Right atrium auricular region (tissue), 2 donors: Measurements from ENCODE around the gene HLA-DOB. TPM values are rescaled to one million over a fixed set of nuclear protein-coding genes. Genes with fewer than 3 reads are reported as not detected.
A peak's percentile ranks its signal among the peaks of the same experiment; 100 is the strongest.

Experiments used
- DNase-seq: peaks from one replicate; pipeline ENCODE4 v3.0.0-alpha.2; 2019; ENCODE audit warnings: low spot score
- H3K27ac ChIP-seq, 2 donors: fragments of 200-600 bp; sonication (generic); 1 replicate in 1 of 2; 2 replicates in 1 of 2; pipeline ENCODE4 v1.5.1; 2016 to 2019
- H3K27me3 ChIP-seq, 2 donors: fragments of 200-600 bp; sonication (generic); one replicate each; pipeline versions ENCODE4 v1.5.1 to v1.6.0; 2017 to 2019
- H3K36me3 ChIP-seq: fragments of 200-600 bp; sonication (generic); one replicate; pipeline ENCODE4 v1.5.1; 2016
- H3K4me1 ChIP-seq, 2 donors: fragments of 200-600 bp; sonication (generic); one replicate each; pipeline versions ENCODE4 v1.5.1 to v1.6.0; 2017 to 2019
- H3K4me3 ChIP-seq, 2 donors: fragments of 200-600 bp; sonication (generic); 1 replicate in 1 of 2; 2 replicates in 1 of 2; pipeline ENCODE4 v1.5.1; 2017 to 2019; ENCODE audit warnings: mild to moderate bottlenecking in 1 of 2, moderate library complexity in 1 of 2
- H3K9me3 ChIP-seq, 2 donors: fragments of 200-600 bp; sonication (generic); one replicate each; pipeline ENCODE4 v1.5.1; 2019
- total RNA-seq, 2 donors: library from RNA; depleted of rRNA; stranded (reverse); fragments of >200 nt; gene quantifications; one replicate each; pipeline ENCODE4 v1.1.0, GENCODE V29; 2016
- TF ChIP-seq, protein P1 (sequence below), 2 donors: fragments of 200-600 bp; sonication (generic); IDR thresholded peaks; one replicate each; pipeline ENCODE4 v1.5.1; 2019; ENCODE audit warnings: antibody characterized with exemption in 2 of 2

The HLA-DOB gene
- total RNA-seq, 2 donors from 2014 or later: not detected

DNA sequence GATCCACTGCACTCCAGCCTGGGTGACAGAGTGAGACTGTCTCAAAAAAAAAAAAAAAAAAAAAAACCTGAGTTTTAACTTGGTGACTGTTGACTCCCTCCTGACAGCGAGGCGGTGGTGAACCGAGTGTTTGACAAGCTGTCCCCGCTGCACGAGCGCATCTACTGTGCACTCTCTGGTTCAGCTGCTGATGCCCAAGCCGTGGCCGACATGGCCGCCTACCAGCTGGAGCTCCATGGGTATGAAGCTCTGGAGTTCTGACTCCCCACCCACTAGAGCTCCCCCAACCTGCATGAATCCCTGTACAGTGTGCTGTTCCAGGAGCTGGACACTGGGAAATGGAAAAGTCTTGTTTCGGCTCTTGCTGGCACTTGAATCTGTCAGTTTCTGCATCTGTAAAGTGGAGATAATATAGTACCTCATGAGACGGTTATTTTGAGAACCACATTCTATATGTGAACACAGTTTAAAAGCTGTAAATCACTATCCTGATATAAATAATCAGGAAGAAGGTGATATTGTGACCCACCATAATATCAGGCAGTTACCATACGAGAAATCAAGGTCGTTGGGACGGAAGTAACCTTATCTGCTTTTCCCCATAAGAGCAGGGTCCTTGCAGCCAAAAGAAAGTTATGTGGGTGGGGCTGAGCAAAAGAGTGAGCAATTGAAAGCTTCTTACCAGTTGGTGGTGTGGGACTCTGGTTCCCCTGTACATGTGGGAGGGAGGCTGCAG lies 40.5 kb upstream of the HLA-DOB start:
- peaks cover 0 to 18% of the 10 kb centered on the region in 2 donors for H3K4me1 ChIP-seq
- no peak for DNase-seq
- H3K9me3 ChIP-seq: no peaks in the 10 kb centered on the region
- H3K4me3 ChIP-seq: no peak overlapping the region
- H3K27ac ChIP-seq: no peak overlapping the region
- peaks cover 14% of the 10 kb centered on the region for H3K36me3 ChIP-seq
- TF ChIP-seq, protein P1, sequence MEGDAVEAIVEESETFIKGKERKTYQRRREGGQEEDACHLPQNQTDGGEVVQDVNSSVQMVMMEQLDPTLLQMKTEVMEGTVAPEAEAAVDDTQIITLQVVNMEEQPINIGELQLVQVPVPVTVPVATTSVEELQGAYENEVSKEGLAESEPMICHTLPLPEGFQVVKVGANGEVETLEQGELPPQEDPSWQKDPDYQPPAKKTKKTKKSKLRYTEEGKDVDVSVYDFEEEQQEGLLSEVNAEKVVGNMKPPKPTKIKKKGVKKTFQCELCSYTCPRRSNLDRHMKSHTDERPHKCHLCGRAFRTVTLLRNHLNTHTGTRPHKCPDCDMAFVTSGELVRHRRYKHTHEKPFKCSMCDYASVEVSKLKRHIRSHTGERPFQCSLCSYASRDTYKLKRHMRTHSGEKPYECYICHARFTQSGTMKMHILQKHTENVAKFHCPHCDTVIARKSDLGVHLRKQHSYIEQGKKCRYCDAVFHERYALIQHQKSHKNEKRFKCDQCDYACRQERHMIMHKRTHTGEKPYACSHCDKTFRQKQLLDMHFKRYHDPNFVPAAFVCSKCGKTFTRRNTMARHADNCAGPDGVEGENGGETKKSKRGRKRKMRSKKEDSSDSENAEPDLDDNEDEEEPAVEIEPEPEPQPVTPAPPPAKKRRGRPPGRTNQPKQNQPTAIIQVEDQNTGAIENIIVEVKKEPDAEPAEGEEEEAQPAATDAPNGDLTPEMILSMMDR (IDR thresholded peaks at IDR 0.05): no peak
- H3K27me3 ChIP-seq: no peaks in the 10 kb centered on the region

DNA sequence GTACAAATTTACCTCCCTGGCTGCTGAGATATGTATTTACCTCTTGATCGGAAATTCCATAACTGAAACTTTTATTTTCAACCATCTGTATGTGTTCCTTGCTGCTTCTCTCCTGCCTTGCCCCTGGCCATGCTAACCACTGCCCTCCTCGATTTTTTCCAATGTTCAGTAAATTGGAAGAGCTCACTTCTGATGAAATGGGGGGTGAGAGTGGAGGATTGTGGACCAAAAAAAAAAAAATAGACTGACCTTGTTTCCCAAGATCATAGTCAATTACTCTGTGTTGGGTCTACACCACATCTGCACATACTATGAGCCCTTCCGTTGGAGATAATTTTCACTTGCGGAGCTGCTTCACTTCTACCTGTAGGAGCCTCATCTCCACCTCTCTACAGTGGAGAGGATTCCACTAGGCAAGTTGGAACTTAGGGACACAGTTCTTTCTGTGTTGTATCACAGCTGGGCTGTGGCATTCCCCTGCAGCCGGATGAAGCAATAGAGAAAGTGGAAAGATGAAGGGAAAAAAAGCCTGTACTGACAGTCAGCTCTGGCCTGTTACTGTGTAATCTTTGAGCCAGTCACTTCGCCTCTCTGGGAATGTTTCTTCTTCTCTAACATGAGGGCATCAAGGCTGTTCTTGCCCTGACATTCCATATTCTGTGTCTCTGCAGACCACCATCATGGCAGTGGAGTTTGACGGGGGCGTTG lies 38.8 kb upstream of the HLA-DOB start:
- Histone ChIP-seq H3K4me1 (peaks cover 0 to 32% of the 10 kb centered on the region in 2 donors), H3K36me3 (peaks cover 23% of the 10 kb centered on the region), H3K9me3 (no peaks in the 10 kb centered on the region), H3K27ac (no peak overlapping the region), H3K4me3 (no peak overlapping the region), H3K27me3 (no peaks in the 10 kb centered on the region)
- no peak for DNase-seq
- TF ChIP-seq, protein P1 (IDR thresholded peaks at IDR 0.05): no peak

DNA sequence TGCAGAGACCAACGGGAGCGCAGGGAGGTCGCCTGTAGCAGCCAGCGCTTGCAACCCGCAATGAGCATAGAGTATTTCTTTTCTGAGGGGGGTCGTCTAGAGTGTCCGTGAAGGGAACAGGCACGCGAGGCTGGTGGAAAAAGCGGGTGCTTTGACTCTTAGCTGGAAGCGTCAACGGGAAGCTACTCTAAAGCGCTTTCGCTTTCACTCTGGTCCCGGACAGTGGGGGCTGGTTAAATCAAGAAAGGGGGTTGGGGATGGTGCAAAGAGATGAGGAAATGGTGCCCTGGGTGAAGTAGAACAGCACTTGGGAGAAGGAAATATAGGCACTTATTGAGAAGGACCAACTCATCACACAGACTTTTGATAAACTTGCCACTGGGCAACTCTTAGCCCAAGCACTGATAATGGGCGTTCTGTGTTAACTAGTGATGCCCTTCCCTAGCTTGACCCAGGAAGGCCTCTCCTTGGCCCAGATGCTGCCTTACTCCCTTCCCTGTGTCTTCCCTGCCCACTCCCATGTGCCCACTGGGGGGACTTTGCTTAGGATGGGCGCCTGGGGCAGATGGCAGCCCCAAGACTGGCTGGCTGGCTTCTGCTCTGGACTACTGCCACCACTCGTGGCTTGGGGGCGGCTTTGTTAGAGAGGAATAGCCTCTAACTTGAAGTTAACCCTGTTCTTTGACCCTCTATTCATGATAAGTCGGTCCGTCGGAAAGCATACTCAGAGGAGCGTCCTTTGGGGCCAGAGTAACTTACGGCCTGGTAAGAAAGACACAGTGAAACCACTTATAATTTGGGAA lies 37.8 kb upstream of the HLA-DOB start:
- peak overlapping the region; percentile 93 to 99 for H3K27ac ChIP-seq
- no peaks in the 10 kb centered on the region for H3K27me3 ChIP-seq
- H3K36me3 ChIP-seq: peaks cover 33% of the 10 kb centered on the region
- peak overlapping the region; percentile 58 to 97 for H3K4me3 ChIP-seq
- no peak for DNase-seq
- peaks cover 0 to 32% of the 10 kb centered on the region in 2 donors for H3K4me1 ChIP-seq
- no peaks in the 10 kb centered on the region for H3K9me3 ChIP-seq
- TF ChIP-seq, protein P1 (IDR thresholded peaks at IDR 0.05): no peak

DNA sequence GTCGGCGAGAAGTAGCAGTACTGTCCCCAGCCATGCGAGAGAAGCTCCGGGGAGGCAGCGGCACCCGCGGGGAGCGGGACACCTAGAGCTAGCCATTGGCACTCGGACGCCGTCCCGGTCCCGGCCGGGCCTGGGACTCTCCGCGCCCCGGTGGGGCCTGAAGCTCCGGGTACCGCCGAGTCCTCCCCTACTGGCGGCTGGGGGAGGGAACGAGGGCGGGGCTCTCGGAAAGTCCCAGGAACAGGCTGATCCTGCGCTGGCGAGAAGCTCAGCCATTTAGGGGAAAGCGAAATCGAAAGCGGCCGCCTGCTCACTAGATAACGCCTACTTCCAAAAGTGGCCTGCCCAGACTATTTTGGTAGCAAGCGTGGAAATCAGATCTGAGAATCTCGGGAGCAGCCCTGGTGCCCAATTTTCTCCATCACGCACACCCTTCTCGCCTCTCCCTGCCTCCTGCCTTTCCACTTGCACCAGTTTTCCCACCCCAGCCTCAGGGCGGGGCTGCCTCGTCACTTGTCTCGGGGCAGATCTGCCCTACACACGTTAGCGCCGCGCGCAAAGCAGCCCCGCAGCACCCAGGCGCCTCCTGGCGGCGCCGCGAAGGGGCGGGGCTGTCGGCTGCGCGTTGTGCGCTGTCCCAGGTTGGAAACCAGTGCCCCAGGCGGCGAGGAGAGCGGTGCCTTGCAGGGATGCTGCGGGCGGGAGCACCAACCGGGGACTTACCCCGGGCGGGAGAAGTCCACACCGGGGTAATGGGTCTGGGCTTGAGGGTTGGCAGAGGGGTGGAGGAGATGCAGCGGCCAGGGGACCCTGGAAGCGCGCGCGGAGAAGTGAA lies 37.0 kb upstream of the HLA-DOB start, which contains the start of the genes PSMB9 and TAP1:
Gene PSMB9 (plus strand): TSS at position 652 of the 835 bp plus-strand sequence. CDS start 38 bp downstream, at position 690.
Gene TAP1 (minus strand): TSS at position 164 of the 835 bp plus-strand sequence. CDS start 68 bp downstream, at position 96.
- peak within 1 kb of the TSS; percentile 58 to 97 for H3K4me3 ChIP-seq
- H3K9me3 ChIP-seq: no peaks in the 10 kb centered on the region
- peak; percentile 94 for DNase-seq
- H3K27ac ChIP-seq: peak within 1 kb of the TSS; percentile 93 to 99
- H3K36me3 ChIP-seq: peaks cover 35% of the 10 kb centered on the region
- H3K27me3 ChIP-seq: no peaks in the 10 kb centered on the region
- TF ChIP-seq, protein P1 (IDR thresholded peaks at IDR 0.05): peak; percentile 76 to 91
- peaks cover 0 to 32% of the 10 kb centered on the region in 2 donors for H3K4me1 ChIP-seq
